Ascending aorta (tissue), 2 donors: ENCODE results near the gene FBXL14. TPM values are rescaled to one million over a fixed set of nuclear protein-coding genes. Genes with fewer than 3 reads are reported as not detected.

Experiments
- DNase-seq, 2 donors: peaks; one replicate each; pipeline ENCODE4 v3.0.0-alpha.2; 2019; ENCODE audit warnings: low spot score in 2 of 2
- H3K27ac ChIP-seq, 2 donors: fragments of 200-600 bp; sonication (generic); one replicate each; pipeline ENCODE4 v1.5.1; 2016 to 2017; ENCODE audit warnings: mild to moderate bottlenecking in 1 of 2
- H3K27me3 ChIP-seq: fragments of 200-600 bp; sonication (generic); one replicate; pipeline ENCODE4 v1.5.1; 2017
- H3K36me3 ChIP-seq, 2 donors: fragments of 200-600 bp; sonication (generic); one replicate each; pipeline ENCODE4 v1.5.1; 2016
- H3K4me1 ChIP-seq, 2 donors: fragments of 200-600 bp; sonication (generic); one replicate each; pipeline ENCODE4 v1.5.1; 2016 to 2017; ENCODE audit warnings: mild to moderate bottlenecking in 1 of 2
- H3K4me3 ChIP-seq, 2 donors: fragments of 200-600 bp; sonication (generic); one replicate each; pipeline ENCODE4 v1.5.1; 2016 to 2017; ENCODE audit warnings: mild to moderate bottlenecking in 1 of 2
- H3K9me3 ChIP-seq, 2 donors: fragments of 200-600 bp; sonication (generic); one replicate each; pipeline ENCODE4 v1.5.1; 2016
- intact Hi-C: fragments of 100-400 bp; cut with DNase I; formaldehyde crosslinking; loops from one replicate; pipeline ENCODE4 v1.15.1; 2023
- total RNA-seq: library from RNA; depleted of rRNA; stranded (reverse); fragments of >200 nt; gene quantifications from one replicate; pipeline ENCODE4 v1.1.0, GENCODE V29; 2016
- TF ChIP-seq, protein P1 (sequence below), 3 experiments: fragments of 200-600 bp in 2 of 3; fragments of 450-650 bp in 1 of 3; sonication (generic) in 2 of 3; IDR thresholded peaks; one replicate each; pipeline ENCODE4 v1.5.1; 2016 to 2019; ENCODE audit warnings: antibody characterized with exemption in 3 of 3, mild to moderate bottlenecking in 1 of 3, moderate library complexity in 1 of 3

Gene FBXL14
- total RNA-seq, 1 donor from 2014 or later: 14.7 TPM

DNA sequence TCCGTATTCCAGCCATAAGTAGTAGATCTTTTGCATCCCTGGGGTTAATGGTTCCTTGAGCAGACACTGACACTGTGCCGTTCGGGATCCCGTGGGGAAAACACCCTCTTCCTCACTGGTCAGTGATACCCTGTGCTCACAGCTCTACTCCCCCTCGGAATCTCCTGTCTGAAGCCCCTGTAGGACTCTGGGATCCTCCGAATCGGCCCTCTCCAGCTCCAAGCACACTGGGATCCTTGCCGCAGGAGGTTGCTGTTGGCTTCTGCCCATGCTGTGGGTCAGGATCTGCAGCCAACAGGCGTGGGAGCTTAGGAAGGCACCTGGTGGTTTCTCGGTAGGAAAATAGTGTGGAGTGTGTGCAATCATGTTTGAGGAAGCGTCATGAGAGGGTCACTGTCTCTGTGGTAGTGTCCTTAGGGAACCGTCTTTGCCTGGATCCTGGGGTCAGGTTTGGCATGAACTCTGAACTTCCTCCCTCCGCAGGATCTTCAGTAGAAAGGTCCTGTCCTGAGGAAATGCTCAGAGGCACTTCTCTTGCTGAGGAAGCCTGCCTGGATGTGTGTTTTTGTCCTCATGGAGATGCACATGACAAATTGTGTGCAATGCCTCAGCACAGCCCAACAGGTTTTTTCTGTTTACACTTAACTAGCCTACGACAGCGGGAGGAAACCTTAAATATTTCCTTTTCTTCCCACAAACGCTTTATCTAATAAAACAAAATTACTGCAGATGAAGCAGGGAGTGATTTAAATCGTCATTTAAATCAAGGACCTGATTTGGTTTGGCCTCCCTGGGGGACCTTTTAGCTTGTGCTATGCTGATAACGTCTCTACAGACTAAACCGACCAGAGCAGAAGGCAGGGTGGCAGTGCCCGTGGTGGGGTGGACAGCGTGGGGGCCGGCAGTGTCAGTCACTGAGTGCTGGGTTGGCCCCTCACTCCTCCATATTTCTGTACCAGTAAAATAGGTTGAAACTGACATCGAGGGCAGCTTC lies 18.7 kb downstream of the FBXL14 start:
- H3K4me3 ChIP-seq: peak overlapping the region; percentile 24 to 54
- peaks cover 3 to 10% of the 10 kb centered on the region in 2 donors for H3K4me1 ChIP-seq
- TF ChIP-seq, protein P1, sequence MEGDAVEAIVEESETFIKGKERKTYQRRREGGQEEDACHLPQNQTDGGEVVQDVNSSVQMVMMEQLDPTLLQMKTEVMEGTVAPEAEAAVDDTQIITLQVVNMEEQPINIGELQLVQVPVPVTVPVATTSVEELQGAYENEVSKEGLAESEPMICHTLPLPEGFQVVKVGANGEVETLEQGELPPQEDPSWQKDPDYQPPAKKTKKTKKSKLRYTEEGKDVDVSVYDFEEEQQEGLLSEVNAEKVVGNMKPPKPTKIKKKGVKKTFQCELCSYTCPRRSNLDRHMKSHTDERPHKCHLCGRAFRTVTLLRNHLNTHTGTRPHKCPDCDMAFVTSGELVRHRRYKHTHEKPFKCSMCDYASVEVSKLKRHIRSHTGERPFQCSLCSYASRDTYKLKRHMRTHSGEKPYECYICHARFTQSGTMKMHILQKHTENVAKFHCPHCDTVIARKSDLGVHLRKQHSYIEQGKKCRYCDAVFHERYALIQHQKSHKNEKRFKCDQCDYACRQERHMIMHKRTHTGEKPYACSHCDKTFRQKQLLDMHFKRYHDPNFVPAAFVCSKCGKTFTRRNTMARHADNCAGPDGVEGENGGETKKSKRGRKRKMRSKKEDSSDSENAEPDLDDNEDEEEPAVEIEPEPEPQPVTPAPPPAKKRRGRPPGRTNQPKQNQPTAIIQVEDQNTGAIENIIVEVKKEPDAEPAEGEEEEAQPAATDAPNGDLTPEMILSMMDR (IDR thresholded peaks at IDR 0.05): no peak
- H3K9me3 ChIP-seq: no peaks in the 10 kb centered on the region
- peak overlapping the region; percentile 15 to 42 for H3K27ac ChIP-seq
- DNase-seq: no peak
- intact Hi-C loops: no loop called here
- no peaks in the 10 kb centered on the region for H3K27me3 ChIP-seq
- no peaks in the 10 kb centered on the region for H3K36me3 ChIP-seq

GRCh38 chr12:1574865-1575259 lies 19.5 kb downstream of the FBXL14 start:
- no peak overlapping the region for H3K27ac ChIP-seq
- H3K36me3 ChIP-seq: no peaks in the 10 kb centered on the region
- no peaks in the 10 kb centered on the region for H3K27me3 ChIP-seq
- H3K4me3 ChIP-seq: peak overlapping the region in 1 of 2 donors; percentile 13
- intact Hi-C loops: no loop called here
- H3K4me1 ChIP-seq: peaks cover 3 to 10% of the 10 kb centered on the region in 2 donors
- TF ChIP-seq, protein P1 (IDR thresholded peaks at IDR 0.05): no peak
- H3K9me3 ChIP-seq: no peaks in the 10 kb centered on the region
- DNase-seq: no peak

- Histone ChIP-seq H3K27me3 (no peaks in the 10 kb centered on the region), H3K36me3 (no peaks in the 10 kb centered on the region), H3K27ac (no peak overlapping the region), H3K4me1 (peaks cover 3 to 10% of the 10 kb centered on the region in 2 donors), H3K9me3 (no peaks in the 10 kb centered on the region), H3K4me3 (no peak overlapping the region)
- intact Hi-C loops: no loop called here
- no peak for DNase-seq
- TF ChIP-seq, protein P1 (IDR thresholded peaks at IDR 0.05): no peak
These were observed 20.2 kb downstream of the FBXL14 start for GRCh38 chr12:1573960-1574864.

DNA sequence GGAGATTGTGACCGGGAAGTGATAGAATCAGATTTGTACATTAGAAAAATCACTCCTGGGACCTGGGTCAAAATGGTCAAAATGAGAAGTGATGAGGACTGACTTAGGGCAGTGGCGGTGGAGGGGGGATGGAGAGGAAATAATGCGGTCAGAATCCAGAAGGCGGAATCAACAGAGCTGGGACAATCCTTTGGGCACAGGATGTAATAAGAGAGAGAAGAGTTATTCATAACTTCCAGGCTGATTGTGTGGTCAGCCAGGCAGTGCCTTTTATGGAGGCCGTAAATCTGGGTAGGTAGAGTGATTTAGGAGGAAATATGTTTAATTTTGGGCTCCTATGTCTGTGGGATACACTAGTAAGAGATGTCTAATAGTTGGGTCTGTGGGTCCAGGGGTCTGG lies 21.6 kb downstream of the FBXL14 start:
- peaks cover 3 to 10% of the 10 kb centered on the region in 2 donors for H3K4me1 ChIP-seq
- no peaks in the 10 kb centered on the region for H3K9me3 ChIP-seq
- DNase-seq: no peak
- no peaks in the 10 kb centered on the region for H3K36me3 ChIP-seq
- TF ChIP-seq, protein P1 (IDR thresholded peaks at IDR 0.05): no peak
- H3K4me3 ChIP-seq: no peak overlapping the region
- intact Hi-C loops: no loop called here
- no peak overlapping the region for H3K27ac ChIP-seq
- H3K27me3 ChIP-seq: no peaks in the 10 kb centered on the region

GRCh38 chr12:1567852-1568251 lies 26.5 kb downstream of the FBXL14 start:
- H3K36me3 ChIP-seq: no peaks in the 10 kb centered on the region
- DNase-seq: no peak
- H3K27ac ChIP-seq: no peak overlapping the region
- intact Hi-C loops: no loop called here
- H3K4me3 ChIP-seq: no peak overlapping the region
- no peaks in the 10 kb centered on the region for H3K27me3 ChIP-seq
- no peaks in the 10 kb centered on the region for H3K9me3 ChIP-seq
- TF ChIP-seq, protein P1 (IDR thresholded peaks at IDR 0.05): no peak
- H3K4me1 ChIP-seq: no peaks in the 10 kb centered on the region
